K562 (cell line): ENCODE results near the gene CDR2L. TPM values are rescaled to one million over a fixed set of nuclear protein-coding genes. Genes with fewer than 3 reads are reported as not detected.
A peak's percentile ranks its signal among the peaks of the same experiment; 100 is the strongest.

Experiments used
- CHCHD3 ChIP-seq: fragments of 250-450 bp; sonication (Bioruptor Pico); IDR thresholded peaks from 2 replicates; pipeline ENCODE4 v2.1.2; 2022; ENCODE audit warnings: mild to moderate bottlenecking
- E2F4 ChIP-seq: sonication (generic); formaldehyde crosslinking; IDR thresholded peaks from 2 replicates; pipeline ENCODE4 v1.8.0; 2022; ENCODE audit warnings: mild to moderate bottlenecking, low read depth, missing genetic modification reagents
- EP400 ChIP-seq: fragments of 450-650 bp; IDR thresholded peaks from 2 replicates; pipeline ENCODE4 v1.6.1; 2017; ENCODE audit warnings: antibody characterized with exemption, mild to moderate bottlenecking, moderate library complexity
- GTF2E2 ChIP-seq: fragments of 200-800 bp; sonication (Bioruptor generic); IDR thresholded peaks from 2 replicates; pipeline ENCODE4 v1.6.1; 2016; ENCODE audit warnings: missing genetic modification characterization, missing compliant biosample characterization
- MXI1 ChIP-seq: IDR thresholded peaks from 2 replicates; pipeline ENCODE4 v1.6.1; 2011; ENCODE audit warnings: low read depth, mild to moderate bottlenecking, improper control_type of control experiment, low read length
- NBN ChIP-seq: fragments of 450-650 bp; IDR thresholded peaks from 2 replicates; pipeline ENCODE4 v1.6.1; 2016; ENCODE audit warnings: low read depth, mild to moderate bottlenecking
- NCOA1 ChIP-seq: fragments of 450-650 bp; IDR thresholded peaks from 2 replicates; pipeline ENCODE4 v1.6.1; 2016; ENCODE audit warnings: low read depth
- NCOA4 ChIP-seq: fragments of 450-650 bp; IDR thresholded peaks from 2 replicates; pipeline ENCODE4 v1.6.1; 2018; ENCODE audit warnings: mild to moderate bottlenecking; ENCODE audit not compliant: partially characterized antibody
- ZNF445 ChIP-seq: fragments of 250-450 bp; sonication (Bioruptor Pico); IDR thresholded peaks from 2 replicates; pipeline ENCODE4 v1.4.0; 2020; ENCODE audit warnings: low read depth, mild to moderate bottlenecking, moderate library complexity
- polyA plus RNA-seq, 8 experiments: library from polyadenylated mRNA; depleted of rRNA in 4 of 8; stranded (reverse) in 5 of 8; unstranded in 3 of 8; fragments of >200 nt; fragmentation: Nextera tagmentation in 2 of 8; fragmentation: Illumina TruSeq in 1 of 8; extraction: Ambion mirVana in 2 of 8; extraction: Trizol in 1 of 8; gene quantifications; 2 replicates each; pipeline versions ENCODE4 v1.2.1 to v1.2.3, GENCODE V29; 2011 to 2014; ENCODE audit warnings: inconsistent platforms in 1 of 8, missing spikeins in 1 of 8
- total RNA-seq, 7 experiments: library from RNA; depleted of rRNA in 6 of 7; stranded (reverse); fragments of >200 nt in 6 of 7; fragmentation: Illumina TruSeq in 2 of 7; extraction: Trizol in 2 of 7; gene quantifications; 2 replicates each; pipeline versions ENCODE4 v1.2.1 to v1.2.3, GENCODE V29; 2011 to 2021; ENCODE audit warnings: low replicate concordance in 1 of 7
- TF ChIP-seq, protein P1 (sequence below): fragments of 200-800 bp; sonication (Bioruptor generic); IDR thresholded peaks from 2 replicates; pipeline ENCODE4 v1.6.1; 2016; ENCODE audit warnings: missing genetic modification characterization, missing compliant biosample characterization
- TF ChIP-seq, protein P2 (sequence below): IDR thresholded peaks from 2 replicates; pipeline ENCODE4 v1.6.1; 2012; ENCODE audit warnings: low read depth, low read length, improper control_type of control experiment, borderline replicate concordance
- TF ChIP-seq, protein P3 (sequence below), 2 experiments: fragments of 150-350 bp in 1 of 2; IDR thresholded peaks; 2 replicates each; pipeline ENCODE4 v1.6.1; 2012 to 2016; ENCODE audit warnings: low read depth in 2 of 2, low read length in 2 of 2, mild to moderate bottlenecking in 1 of 2, moderate library complexity in 1 of 2

The CDR2L gene
- total and polyA plus RNA-seq, 9 of the 15 experiments (the other 6 are each of a cell fraction or from before 2014, with no cell fraction given): 2.7 to 16.0 (median 7.3) TPM

DNA sequence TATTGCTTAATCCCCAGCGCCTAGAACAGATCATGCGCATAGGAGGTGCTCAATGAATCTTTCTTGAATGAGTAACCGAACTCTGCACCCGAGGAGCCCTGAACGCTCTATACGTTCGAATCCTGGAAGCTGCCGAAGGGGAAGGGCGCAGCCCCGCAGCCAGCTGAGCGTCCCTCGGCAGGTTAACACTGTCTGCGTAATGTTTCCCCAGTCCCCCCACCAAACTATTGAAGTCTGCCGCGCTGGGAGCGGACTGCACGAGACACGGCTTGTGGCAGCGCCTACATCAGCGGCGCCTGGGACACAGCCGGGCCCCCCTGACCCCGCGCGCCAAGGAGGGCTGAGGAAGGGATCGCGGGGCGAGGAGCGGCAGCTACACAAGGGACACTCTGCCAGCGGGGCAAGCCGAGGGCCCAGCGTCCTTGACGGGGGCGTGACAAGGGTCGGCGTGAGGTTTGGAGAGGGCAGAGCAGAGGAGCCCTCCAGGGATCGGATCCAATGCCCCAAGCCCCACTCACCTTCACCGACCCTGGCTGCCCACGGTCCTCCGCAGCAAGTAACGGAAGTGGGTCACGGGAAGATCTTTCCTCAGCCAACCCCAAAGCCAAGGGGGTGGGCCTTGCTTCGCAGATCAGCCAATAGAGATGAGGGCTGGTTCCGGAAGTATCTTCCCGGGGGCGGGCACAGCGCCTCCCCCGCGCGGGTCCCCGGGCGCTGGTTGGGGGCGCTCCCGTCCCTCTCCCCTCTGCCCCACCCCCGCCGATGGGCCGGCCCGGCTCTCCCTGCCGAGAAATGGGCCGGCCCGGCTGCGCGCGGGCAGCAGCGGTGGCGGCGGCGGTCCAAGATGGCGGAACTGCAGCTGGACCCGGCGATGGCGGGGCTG is 59.2 kb downstream of the CDR2L start, which contains the start of the genes ATP5PD and KCTD2 (continued):
- TF ChIP-seq NCOA1 (no peak), ZNF445 (no peak), E2F4 (no peak), CHCHD3 (CRISPR knock-in tag) (no peak), EP400 (peak; percentile 77), NCOA4 (no peak), NBN (no peak), GTF2E2 (tag) (peak; percentile 61), MXI1 (peak; percentile 15; the same call in 1 of the 2 replicates)
- TF ChIP-seq, protein P1, sequence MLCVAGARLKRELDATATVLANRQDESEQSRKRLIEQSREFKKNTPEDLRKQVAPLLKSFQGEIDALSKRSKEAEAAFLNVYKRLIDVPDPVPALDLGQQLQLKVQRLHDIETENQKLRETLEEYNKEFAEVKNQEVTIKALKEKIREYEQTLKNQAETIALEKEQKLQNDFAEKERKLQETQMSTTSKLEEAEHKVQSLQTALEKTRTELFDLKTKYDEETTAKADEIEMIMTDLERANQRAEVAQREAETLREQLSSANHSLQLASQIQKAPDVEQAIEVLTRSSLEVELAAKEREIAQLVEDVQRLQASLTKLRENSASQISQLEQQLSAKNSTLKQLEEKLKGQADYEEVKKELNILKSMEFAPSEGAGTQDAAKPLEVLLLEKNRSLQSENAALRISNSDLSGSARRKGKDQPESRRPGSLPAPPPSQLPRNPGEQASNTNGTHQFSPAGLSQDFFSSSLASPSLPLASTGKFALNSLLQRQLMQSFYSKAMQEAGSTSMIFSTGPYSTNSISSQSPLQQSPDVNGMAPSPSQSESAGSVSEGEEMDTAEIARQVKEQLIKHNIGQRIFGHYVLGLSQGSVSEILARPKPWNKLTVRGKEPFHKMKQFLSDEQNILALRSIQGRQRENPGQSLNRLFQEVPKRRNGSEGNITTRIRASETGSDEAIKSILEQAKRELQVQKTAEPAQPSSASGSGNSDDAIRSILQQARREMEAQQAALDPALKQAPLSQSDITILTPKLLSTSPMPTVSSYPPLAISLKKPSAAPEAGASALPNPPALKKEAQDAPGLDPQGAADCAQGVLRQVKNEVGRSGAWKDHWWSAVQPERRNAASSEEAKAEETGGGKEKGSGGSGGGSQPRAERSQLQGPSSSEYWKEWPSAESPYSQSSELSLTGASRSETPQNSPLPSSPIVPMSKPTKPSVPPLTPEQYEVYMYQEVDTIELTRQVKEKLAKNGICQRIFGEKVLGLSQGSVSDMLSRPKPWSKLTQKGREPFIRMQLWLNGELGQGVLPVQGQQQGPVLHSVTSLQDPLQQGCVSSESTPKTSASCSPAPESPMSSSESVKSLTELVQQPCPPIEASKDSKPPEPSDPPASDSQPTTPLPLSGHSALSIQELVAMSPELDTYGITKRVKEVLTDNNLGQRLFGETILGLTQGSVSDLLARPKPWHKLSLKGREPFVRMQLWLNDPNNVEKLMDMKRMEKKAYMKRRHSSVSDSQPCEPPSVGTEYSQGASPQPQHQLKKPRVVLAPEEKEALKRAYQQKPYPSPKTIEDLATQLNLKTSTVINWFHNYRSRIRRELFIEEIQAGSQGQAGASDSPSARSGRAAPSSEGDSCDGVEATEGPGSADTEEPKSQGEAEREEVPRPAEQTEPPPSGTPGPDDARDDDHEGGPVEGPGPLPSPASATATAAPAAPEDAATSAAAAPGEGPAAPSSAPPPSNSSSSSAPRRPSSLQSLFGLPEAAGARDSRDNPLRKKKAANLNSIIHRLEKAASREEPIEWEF: no peak
- TF ChIP-seq, protein P2, sequence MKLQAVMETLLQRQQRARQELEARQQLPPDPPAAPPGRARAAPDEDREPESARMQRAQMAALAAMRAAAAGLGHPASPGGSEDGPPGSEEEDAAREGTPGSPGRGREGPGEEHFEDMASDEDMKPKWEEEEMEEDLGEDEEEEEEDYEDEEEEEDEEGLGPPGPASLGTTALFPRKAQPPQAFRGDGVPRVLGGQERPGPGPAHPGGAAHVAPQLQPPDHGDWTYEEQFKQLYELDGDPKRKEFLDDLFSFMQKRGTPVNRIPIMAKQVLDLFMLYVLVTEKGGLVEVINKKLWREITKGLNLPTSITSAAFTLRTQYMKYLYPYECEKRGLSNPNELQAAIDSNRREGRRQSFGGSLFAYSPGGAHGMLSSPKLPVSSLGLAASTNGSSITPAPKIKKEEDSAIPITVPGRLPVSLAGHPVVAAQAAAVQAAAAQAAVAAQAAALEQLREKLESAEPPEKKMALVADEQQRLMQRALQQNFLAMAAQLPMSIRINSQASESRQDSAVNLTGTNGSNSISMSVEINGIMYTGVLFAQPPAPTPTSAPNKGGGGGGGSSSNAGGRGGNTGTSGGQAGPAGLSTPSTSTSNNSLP: 0 out of 2 replicates have a peak, but pooled peaks have one; percentile 56
- TF ChIP-seq, protein P3, sequence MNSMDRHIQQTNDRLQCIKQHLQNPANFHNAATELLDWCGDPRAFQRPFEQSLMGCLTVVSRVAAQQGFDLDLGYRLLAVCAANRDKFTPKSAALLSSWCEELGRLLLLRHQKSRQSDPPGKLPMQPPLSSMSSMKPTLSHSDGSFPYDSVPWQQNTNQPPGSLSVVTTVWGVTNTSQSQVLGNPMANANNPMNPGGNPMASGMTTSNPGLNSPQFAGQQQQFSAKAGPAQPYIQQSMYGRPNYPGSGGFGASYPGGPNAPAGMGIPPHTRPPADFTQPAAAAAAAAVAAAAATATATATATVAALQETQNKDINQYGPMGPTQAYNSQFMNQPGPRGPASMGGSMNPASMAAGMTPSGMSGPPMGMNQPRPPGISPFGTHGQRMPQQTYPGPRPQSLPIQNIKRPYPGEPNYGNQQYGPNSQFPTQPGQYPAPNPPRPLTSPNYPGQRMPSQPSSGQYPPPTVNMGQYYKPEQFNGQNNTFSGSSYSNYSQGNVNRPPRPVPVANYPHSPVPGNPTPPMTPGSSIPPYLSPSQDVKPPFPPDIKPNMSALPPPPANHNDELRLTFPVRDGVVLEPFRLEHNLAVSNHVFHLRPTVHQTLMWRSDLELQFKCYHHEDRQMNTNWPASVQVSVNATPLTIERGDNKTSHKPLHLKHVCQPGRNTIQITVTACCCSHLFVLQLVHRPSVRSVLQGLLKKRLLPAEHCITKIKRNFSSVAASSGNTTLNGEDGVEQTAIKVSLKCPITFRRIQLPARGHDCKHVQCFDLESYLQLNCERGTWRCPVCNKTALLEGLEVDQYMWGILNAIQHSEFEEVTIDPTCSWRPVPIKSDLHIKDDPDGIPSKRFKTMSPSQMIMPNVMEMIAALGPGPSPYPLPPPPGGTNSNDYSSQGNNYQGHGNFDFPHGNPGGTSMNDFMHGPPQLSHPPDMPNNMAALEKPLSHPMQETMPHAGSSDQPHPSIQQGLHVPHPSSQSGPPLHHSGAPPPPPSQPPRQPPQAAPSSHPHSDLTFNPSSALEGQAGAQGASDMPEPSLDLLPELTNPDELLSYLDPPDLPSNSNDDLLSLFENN (IDR thresholded peaks at IDR 0.05; ENCODE audit: low read depth in 2 of 2, low read length in 2 of 2): no peak; a peak in 1 of 4 replicates
